GM19463 (cell line): ENCODE results near the gene RPL35.

Source experiments
- ATAC-seq: cut with Tn5 transposase; IDR thresholded peaks from one replicate; pipeline ENCODE4 v1.9.1; 2021; ENCODE audit warnings: mild to moderate bottlenecking, moderate library complexity; ENCODE audit not compliant: unreplicated experiment

RPL35 gene

DNA sequence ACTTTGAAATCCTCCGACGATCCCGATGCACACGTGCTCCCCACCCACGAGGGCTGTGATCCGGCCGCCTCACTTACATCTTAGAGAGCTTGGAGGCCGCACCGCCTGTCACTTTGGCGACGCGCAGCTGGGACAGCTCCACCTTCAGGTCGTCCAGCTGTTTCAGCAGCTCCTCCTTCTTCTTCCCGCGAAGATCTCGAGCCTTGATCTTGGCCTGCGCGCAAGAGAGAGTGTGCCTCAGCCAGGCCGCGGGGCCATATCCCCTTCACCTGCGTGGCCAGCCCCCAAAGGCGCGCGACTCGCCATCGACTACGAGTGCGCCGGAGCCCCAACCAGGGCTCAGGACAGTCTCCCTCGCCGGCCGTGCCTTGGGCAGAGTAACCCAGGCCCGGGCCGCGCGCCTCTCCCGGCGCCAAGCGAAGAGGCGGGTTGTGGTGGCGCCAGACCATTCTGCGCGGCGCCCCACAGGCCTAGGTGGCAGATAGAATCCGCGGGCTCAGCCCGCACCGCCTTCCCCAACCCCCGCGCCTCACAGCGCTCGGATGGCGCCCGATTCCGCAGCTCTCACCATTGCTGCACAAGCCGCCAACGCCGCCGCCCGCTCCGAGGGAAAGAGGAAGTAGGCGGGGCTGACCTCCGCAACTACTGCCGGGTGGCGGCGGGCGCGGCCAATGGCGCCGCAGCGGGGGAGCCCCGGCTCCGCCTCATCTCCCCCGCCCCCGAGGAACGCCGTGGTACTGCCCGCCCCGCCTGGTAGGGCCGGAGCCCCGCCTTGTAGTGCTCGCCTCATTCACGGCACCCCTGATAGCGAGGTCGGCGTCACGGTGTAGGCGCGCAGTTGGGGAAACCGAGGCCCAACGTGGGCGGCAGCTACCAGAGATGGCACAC lies at the start of gene RPL35, which contains the start of gene ARPC5L:
Gene RPL35, minus strand, starts transcription at position 616 of the 888 bp plus-strand sequence. Its CDS starts 45 bp downstream, at position 571.
Gene ARPC5L, plus strand, starts transcription at position 789 of the 888 bp plus-strand sequence. CDS start 7,161 bp downstream, outside the sequence.
- ATAC-seq = peak; percentile 91

DNA sequence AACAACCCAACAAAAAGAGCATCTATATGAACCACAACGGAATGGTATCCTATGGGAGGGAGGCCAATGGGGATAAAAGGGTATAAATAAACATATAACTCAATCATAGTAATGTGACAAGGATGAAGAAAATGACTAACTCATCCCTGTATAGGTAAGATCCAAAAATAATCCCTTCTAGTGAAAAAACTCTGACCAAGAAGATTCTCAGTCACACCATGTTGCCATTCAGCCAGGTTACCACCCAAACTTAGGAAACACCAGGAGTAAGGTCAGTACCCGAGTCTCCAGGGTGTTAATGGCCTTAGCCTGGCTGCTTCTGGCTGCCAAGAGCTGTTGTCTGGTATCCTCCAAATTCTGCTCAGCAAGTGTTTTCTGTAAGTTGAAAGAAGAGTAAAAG lies 46.3 kb upstream of the RPL35 start:
- ATAC-seq = no peak

DNA sequence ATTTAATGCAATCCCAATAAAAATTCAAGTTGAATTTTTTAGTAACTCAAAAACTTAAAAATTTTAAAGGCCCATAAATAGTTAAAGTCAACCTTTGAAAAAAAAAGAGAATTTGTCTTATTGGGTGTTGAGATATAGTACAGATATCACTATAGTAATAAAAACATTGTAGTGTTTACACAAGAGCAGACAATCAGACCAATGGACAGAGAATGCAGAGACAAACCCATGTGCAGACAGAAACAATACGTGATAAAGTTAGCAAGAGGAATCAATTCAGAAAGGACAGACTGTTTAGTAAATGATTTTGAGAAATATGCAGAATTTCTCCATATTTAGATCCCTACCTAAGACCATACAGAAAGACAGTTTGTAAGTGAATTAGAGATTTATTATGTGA lies 45.2 kb upstream of the RPL35 start:
- no peak for ATAC-seq

- ATAC-seq = no peak
These were observed 38.1 kb upstream of the RPL35 start for GRCh38 chr9:124899845-124900244.

DNA sequence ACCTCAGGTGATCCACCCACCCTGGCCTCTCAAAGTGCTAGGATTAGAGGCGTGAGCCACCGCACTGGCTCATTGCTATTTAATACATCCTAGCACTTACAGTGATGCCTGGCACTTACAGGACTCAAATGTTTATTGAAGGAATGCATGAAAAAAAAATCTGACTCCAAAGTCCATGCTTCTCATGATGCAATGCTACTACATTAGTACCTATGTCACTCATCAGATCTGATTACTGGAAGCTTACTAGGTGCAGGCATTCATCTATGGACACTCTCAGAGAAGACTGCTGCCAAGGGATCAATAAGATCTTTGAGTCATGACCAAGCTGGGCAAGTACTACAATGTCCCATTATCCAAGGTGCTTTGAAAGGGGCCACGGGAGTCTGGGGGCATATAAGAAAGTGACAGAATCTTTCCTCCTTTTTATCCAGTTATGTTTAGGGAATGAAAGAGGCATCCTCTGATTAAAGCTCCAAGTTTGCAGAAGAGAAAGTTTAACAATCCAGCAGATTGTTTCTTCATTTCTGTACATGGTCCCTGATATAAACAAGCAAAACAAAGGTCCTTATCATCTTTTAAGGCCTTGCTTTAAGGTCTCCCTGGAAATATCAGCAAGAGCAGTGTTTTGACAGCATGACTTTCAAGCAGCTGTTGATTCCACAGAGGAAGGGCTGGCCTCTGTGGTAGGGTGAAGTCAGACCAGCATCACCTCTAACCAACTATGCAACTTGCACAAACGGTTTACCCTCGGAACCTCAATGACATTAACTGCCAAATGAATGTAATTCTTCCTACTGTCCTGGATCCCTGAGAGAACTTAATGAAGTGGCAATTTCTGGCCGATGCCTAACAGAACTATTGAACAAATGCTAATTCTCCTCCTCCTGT lies 36.1 kb upstream of the RPL35 start:
- no peak for ATAC-seq

DNA sequence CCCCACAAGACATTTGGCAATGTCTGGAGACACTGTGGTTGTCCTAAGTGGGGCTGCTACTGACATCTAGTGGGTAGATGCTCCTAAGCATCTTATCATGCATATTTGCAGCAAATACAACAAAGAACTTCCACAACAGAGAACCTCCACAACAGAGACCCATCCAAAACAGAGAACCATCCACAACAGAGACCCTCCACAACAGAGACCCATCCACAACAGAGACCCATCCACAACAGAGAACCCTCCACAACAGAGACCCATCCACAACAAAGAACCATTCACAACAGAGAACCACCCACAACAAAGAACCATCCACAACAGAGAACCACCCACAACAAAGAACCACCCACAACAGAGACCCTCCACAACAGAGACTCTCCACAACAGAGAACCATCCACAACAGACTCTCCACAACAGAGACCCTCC lies 33.0 kb upstream of the RPL35 start:
- ATAC-seq = no peak

DNA sequence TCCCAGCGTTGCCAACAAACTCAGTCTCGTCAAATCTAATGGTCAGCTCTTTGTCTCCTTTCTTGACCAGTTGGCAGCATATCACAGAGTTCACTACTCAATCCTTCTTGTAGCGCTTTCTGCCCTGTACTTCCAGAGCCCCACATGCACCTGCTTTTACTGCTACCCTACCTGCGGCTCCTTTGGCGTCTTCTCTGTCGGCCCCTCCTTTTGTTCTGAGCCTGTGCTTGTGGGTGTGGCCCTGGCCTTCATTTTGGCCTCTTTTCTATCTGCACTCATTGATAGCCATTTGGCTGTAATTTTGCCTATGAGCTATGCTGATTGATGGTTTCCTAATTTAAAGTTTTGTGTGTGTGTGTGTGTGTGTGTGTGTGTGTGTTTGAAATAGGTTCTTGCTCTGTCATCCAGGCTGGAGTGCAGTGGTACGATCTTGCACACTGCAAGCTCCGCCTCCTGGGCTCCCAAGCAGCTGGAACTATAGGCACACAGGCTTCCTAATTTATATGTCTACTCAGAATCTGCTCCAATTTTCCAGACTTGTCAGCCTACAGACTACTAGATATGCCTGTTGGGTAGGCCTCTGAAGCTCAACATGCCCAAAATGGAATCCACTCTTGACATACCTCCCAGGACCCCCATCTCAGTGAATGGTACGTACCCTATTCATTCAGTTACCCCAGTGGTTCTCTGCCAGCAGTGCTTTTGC lies 32.4 kb upstream of the RPL35 start:
- ATAC-seq = no peak

- ATAC-seq = no peak
These were observed 28.4 kb upstream of the RPL35 start for GRCh38 chr9:124890179-124890578.

- ATAC-seq = no peak
These were observed 27.2 kb upstream of the RPL35 start for GRCh38 chr9:124889006-124889405.

- ATAC-seq = no peak
These were observed 26.1 kb upstream of the RPL35 start for GRCh38 chr9:124887832-124888231.

- no peak for ATAC-seq
These were observed 25.2 kb upstream of the RPL35 start for GRCh38 chr9:124886866-124887492.

DNA sequence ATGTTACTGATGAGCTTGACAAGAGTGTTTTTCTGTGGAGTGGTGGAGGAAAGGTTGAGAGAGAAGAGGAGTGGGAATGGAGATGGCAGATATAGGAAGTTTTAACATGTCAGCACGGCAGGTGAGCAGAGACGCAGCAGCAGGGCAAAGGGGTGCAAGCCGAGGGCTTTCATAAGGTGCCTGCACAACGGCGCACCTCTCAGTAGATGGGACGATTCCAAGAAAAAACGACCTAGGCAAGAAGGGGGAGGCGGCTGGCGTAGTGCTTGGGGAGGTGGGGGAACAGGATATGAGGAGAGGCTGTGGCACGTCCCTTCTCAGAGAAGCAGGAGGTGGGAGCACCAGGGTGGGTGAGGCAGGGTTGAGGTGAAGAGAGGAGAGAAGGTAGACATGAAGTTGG lies 24.7 kb upstream of the RPL35 start:
- ATAC-seq = no peak

GRCh38 chr9:124885551-124885950 lies 23.8 kb upstream of the RPL35 start:
- ATAC-seq = no peak

DNA sequence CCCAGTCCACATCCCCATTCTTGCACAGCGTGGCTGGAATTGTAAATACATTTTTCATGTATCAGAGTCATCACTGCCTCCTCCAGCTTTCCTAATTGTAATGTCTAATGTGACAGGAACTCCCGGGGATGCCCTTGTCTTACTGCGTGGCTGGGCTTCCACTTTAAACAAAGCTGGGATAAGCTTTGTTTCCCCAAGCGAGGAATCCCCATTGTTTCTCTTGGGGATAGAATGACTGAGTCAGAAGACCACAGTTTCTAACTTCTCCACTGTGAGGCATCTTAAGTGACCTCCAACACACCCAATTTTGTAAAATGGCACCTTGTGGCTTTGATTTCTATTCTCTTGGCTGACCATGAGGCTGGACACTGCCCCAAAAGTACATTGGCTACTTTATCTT lies 22.6 kb upstream of the RPL35 start:
- no peak for ATAC-seq

DNA sequence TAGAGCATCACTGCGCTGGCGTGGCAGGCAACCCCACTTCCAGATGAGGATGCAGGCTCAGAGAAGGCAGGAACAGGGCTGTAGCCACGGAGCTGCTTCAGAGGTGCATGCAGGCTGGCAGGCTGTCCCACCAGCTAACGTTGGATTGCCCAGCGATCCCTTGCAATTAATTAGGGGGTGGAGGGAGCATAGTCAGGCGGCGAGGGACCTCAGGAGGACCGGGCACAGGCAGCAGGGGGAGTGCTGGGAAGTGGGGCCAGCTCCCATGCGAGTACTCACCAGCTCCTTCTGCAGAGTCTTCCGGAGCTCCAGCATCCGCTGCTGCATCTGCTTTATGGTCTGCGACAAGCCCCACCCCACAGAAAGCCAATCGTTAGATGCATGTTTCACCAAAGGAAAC lies 20.5 kb upstream of the RPL35 start:
- no peak for ATAC-seq

GRCh38 chr9:124881138-124881743 lies 19.5 kb upstream of the RPL35 start:
- ATAC-seq = no peak

GRCh38 chr9:124880501-124880900 lies 18.7 kb upstream of the RPL35 start:
- no peak for ATAC-seq

DNA sequence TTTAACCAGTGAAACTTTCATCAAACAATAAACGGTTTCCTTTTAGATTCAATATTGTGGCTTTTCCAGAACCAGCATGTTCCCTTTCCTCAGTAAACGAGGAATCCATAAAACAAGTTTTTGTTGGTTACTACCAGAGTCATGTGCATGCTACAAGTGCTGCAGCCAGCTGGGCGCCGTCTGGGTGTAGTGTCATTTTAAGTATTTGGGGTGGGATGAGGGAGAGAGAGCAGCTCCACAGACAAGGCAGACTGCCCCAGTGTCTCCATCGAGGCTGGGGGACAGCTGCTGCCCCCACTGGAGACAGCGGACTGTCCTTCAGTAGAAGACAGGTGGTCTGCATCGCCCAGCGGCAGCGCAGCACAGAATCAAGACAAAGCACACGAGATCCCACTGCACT lies 17.5 kb upstream of the RPL35 start:
- ATAC-seq = no peak

DNA sequence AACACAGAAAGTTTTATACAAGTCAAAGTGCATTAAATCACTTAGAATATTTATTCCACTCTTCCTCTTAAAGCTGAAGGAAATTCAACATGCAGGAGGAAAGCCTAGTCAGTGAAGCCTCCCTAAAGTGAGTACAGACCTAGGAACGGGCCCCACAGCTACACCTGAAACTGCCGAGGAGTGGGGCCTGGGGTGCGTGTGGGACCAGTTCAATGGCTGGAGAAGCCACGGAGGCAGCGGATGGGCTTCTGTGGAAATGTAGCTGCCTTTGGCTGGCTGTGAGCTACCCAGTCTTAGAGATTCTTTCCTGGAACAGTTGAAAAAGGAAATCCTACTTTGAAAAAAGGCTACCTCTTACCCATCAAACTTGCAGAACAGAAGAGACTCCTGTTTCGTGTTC lies 16.8 kb upstream of the RPL35 start:
- no peak for ATAC-seq

DNA sequence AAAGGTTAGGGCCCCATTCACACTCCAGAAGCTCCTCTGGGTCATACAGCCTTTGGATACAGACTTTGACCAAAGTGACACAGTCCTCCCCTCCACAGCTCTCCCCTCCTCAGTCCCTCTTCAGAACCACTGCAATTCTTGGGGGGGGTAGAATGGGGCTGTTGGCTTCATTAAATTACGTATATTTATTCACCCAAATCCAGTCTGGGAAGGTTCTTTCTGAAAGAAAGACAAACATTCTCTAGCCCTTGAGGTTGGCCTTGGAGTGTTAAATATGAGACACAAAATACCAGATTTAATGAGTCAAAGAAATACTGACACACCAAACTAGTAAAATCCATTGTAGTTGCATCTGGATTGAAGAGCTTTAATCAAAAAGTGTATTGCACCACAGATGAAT lies 16.3 kb upstream of the RPL35 start:
- no peak for ATAC-seq
